NCI-H1092 (cell line): ENCODE measurements around the gene SLC2A2.
"Not testable (repeated sequence)": the region's sequence is repeated elsewhere in the genome, so short reads cannot be mapped to it uniquely, and the experiment has no call there.

Source experiments
- DNase-seq: peaks from one replicate; lab custom pipeline; 2025; lab: John Stamatoyannopoulos, UW

Gene SLC2A2

DNA sequence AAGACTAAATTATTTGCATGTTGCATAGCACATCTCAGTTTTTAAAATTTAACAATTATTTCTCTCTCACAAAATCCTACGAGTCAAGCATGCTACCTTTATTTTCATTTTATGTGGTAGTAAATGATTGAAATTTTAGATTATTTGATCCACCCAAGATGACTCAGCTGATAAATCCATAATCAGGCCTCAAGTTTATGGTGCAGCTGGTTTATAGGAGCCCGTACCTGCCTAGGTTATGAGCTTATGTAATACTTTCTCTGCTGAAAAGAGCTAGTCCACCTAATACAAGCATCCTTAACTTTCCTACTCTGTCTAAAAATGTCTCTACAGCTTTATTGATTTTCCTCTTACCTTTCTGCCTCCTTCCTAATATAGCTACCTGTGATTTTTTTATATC, 41.2 kb downstream of the SLC2A2 start:
- DNase-seq = no peak

DNA sequence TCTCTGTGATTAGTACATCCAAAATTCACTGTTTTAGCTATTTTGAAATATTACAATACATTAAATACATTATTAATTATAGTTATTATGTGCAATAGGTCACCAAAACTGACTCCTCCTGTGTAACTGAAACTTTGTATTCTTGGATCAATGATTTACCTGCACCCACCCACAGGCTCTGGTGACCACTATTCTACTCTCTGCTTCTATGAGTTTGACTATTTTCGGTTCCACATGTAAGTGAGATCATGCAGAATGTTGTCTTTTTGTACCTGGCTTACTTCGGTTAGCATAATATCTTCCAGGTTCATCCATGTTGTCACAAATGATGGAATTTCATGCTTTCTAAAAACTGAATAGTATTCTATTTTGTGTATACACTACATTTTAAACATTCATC, 43.8 kb downstream of the SLC2A2 start:
- no peak for DNase-seq

DNA sequence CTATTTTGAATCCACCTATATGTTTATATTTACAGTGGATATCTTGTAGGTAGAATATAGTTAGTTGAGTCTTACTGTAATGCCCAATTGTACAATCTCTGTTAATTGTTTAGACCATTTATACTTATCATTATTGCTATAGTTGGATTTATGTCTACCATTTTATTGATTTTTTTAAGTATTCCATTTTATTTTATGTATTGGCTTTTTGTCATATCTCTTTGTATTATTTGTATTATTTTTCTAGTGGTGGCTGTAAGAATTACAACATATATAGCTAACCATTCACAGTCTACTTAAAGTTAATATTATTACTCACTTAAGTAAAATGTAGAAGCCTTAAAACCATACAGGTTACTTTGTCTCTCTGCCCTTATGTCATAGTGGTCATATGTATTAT, 46.1 kb downstream of the SLC2A2 start:
- no peak for DNase-seq

DNA sequence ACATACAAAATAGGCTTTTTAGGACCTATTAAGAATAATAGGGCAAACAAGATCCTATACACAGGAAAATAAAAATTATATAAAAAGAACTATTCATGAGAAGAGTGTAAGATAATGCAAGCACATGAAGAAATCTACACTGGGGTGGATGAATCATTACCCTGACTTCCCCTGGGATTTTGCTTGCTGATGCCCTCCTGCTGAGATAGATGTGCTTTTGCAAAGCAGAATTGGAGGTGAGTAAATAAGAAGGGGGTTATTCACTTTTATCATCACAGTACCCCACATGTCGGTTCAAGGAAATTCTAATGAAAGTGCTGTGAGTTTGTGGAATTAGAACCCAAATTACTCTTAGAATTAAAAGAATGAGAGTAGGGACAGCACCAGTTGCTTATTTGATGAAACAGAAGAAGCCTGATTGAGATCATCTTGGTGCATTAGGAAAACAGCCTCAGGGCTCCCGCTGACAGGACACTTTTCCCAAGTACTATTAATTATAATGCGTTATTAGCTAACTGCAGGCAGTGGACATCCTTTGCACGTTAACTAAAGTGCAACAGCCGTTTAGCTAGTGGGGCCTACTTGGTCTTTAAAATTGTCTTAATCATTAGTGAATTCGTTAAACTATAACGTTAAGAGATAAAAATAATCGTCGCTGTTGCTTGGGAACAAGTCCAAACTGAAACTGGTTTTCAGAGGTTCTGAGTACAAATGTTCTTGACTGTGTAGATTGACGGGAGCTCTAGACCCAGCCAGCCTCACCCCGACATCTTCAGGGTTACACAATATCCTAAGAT, 48.4 kb downstream of the SLC2A2 start:
- no peak for DNase-seq

DNA sequence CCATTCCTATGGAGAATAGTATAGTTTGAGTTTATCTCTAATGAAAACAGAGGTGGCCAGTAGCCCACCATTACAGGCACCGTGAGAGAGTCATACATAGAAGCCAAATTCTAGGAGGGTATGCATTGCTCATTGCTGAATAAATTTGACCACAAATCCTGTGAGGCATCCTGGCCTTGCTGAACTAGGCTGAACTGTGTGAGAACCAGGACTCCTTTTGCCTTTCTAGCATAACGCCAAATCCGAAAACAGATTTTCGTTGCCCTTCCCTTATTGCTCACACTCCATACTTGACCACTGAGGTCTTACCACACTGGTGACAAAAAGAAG, 50.4 kb downstream of the SLC2A2 start:
- DNase-seq = no peak

DNA sequence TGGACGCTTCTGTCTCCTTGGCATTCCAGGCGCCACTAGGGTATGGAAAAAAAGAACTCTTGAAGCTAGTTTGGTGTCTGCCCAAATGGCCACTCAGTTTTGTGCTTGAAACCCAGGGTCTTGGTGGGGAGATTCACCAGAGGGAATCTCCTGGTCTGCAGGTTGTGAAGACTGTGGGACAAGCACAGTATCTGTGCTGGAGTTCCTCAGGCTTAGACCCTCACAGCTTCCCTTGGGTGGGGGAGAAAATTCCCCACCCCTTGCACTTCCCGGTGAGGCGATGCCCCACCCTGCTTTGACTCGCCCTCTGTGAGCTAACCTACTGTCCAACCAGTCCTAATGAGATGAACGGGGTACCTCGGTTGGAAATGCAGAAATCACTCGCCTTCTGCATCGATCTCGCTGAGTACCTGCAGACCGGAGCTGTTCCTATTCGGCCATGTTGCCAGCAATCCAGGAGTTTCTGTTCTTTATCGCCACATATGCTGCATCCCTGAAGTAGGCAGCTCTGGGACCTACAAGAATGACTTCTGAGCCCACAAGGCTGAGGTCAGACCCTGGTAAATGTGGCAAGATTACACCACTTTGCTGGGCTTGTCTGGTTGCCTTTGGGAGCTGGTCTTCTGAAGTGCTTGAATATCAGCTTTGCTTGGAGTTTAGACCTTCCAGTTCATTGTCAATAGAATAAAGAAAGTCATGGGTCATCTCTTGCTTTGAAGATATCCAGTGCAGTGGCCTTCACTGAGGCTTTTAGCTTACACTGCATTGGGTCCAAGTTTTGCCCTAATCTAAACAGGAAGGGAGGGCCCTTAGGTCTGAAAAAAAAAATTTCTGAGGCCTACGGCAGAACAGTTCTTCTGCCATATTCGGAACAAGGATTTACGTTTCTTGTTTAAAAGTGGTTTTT, 51.0 kb downstream of the SLC2A2 start:
- DNase-seq = no peak

DNA sequence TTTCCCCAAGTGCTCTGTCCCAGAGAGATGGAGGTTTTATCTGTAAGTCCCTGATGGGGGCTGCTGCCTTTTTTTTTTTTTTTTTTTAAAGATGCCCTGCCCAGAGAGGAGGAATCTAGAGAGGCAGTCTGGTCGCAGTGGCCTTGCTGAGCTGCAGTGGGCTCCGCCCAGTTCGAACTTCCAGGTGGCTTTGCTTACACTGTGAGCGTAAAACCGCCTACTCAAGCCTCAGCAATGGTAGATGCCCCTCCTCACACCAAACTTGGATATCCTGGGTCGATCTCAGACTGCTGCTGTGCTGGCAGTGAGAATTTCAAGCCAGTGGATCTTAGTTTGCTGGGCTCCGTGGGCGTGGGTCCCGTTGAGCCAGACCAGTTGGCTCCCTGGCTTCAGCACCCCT, 51.6 kb downstream of the SLC2A2 start:
- no peak for DNase-seq

DNA sequence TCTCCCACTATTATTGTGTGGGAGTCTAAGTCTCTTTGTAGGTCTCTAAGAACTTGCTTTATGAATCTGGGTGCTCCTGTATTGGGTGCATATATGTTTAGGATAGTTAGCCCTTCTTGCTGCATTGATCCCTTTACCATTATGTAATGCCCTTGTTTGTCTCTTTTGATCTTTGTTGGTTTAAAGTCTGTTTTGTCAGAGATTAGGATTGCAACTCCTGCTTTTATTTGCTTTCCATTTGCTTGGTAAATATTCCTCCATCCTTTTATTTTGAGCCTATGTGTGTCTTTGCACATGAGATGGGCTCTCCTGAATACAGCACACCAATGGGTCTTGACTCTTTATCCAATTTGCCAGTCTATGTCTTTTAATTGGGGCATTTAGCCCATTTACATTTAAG, 53.6 kb downstream of the SLC2A2 start:
- not testable (repeated sequence) for DNase-seq

DNA sequence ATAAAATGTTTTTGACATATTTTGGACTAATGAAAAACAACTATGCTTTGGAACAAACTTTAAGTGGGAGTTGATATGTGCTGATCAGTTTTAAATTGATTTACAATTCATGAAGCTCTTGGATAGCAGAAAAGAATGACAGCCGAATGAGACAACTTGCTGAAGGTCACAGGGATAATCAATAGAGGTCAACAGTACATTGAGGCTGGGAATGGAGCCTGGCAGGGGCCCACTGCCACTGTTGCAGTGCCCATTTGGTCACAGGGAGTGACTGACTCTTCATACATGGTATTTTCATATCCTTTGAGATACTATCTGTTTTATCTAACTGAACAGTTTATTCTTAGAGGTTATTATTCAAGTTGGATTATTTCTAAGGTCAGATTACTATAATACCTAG, 59.4 kb downstream of the SLC2A2 start:
- no peak for DNase-seq

DNA sequence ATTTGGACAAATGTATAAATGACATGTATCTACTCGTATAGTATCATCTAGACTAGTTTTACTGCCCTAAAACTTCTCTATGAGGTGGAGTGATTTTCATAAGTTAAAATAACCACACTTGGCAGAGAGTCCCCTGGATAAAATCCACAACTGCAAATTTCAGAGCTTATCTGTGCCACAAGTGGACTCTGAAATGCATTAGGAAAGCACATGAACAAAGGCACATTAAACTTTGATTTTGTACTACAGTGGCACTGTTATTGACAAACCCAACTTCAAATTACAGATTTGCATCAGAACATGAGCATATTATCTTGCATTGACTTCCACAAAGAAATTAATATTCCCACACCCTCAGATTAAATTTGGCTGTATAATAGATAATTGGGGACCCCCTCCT, 60.0 kb downstream of the SLC2A2 start:
- DNase-seq = no peak

DNA sequence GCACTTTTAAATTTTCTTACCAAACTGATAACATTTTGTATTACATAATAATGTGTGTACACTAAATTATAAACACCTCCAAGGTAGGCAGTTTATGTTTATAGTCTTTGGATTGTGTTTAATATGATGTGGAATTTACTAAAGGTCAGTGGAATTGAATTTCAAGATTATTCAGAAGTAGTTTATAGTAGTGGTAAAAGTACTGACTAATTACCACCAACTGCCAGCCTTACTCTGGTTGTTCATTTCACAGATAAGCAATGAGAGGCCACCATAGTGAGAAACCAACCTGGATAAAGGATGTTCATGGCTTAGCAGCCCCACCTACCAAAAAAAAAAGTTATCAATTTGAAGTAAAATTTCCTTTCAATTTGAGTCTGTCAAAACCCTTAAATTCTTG, 64.1 kb downstream of the SLC2A2 start:
- DNase-seq = no peak

DNA sequence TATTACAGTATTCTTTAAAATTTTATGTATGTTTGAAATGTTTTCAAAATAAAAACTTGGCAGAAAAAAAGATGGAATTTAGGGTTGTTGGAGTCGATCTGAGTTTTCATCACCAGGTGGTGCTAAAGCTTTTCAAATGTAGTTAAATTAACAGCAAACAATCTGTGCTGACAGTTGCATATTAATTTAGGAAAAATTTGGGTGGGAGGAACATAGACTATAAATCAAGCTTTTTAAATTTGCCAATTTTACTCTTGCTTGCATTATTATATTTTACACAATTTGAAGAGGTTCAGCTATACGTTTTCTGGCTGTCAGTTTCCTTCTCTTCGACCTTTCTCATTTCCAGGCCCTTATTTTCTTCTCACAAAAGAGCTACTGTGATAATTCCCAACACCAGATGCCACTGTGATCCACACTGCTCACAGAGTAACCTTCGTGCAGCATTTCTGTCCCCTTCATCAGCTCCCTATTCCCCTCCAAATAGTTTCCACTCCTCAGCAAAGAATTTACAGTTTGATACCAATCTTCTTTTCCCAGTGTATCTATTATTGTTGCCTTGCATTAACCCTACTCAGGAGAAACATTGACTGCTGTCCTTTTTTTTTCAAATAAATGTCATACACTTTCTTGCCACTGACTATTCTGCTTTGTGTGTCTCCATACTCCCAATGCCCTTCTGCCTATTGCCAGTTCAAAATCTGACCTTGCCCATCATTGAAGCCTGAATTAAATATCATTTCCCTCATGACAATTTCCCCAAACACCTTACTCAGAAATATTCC, 64.7 kb downstream of the SLC2A2 start:
- no peak for DNase-seq

DNA sequence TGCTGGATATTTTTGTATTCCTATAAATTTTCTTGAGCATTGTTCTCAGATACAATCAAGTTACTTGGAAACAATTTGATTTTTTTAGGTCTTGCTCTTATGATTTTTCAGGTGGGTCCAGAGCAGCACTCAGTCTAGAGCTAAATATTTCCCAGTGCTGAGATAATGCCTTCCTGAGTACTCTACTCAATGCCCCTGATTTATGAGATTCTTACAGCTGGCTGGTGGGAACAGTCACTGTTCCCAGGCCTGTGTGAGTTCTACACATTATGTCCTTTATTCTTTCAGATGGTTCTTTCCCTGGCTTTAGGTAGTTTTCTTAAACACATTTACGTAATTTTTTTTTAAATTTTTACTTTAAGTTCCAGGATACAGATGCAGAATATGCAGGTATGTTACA, 67.1 kb downstream of the SLC2A2 start:
- no peak for DNase-seq

DNA sequence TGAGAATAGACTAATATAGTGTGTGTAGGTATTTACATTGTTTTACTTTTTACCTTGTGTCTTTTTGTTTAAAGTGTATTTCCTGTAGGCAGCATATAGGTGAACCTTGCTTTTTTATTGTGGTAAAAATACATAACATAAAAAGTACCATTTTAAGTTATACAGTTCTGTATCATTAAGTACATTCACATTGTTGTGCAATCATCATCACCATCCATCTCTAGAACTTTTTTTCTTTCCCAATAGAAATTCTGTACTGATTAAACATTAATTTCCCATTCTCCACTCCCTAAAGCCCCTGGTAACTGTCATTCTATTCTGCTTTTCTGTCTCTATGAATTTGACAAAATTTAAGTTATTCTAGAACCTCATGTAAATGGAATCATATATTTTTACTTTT, 69.9 kb downstream of the SLC2A2 start:
- DNase-seq = no peak

DNA sequence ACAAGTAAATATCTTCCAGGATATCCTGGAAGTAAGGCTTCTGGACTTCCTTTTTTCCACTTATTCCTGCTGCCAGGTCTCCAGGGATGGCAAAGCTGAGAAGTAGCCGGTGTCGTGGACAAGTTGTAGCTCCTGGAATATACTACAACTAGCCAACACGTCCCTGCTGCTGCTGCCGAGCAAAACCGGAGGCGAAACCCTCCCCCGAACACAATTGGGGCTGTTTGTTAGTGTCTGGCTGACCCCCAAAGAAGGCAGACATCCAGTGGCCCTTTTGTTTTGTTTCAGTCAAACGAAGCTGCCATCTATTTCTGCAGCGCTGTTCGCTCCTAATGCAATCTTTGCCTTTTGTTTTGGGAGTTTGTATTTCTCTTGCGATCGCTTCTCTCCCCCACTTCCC, 72.8 kb downstream of the SLC2A2 start:
- DNase-seq = no peak

DNA sequence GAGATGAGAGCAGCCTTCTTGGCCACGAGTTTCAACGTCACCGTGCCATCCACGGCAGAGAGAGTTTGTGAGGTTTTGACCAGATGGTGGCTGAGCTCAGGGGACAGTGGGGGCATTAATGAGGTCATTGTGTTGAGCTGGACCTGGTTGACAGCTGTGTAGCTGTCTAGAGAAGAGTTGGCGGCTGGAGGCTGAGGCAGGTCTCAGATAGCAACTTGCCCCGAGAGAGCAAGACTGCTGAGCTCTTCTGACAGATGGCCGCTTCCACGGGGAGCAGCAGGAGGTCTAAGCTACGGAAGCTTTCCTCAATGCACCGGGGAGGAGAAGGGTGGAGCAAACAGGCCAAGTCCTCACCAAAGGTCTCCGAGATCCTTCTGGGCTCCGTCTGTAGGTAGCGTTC, 73.3 kb downstream of the SLC2A2 start:
- no peak for DNase-seq

DNA sequence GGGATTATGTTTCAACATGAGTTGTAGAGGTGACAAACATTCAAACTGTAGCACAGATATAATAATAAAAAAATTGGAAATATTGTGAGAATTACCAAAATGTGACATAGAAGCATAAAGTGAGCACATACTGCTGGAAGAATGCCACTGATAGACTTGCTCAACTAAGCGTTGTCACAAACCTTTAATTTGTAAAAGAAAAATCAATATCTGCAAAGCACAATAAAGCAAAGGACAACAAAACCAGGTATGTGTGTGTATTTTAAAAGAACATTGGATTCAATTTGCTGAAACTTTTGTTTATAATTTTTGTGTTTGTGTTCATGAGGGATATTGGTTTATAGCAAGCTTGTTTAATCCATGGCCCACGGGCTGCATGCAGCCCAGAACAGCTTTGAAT, 77.3 kb downstream of the SLC2A2 start:
- no peak for DNase-seq

DNA sequence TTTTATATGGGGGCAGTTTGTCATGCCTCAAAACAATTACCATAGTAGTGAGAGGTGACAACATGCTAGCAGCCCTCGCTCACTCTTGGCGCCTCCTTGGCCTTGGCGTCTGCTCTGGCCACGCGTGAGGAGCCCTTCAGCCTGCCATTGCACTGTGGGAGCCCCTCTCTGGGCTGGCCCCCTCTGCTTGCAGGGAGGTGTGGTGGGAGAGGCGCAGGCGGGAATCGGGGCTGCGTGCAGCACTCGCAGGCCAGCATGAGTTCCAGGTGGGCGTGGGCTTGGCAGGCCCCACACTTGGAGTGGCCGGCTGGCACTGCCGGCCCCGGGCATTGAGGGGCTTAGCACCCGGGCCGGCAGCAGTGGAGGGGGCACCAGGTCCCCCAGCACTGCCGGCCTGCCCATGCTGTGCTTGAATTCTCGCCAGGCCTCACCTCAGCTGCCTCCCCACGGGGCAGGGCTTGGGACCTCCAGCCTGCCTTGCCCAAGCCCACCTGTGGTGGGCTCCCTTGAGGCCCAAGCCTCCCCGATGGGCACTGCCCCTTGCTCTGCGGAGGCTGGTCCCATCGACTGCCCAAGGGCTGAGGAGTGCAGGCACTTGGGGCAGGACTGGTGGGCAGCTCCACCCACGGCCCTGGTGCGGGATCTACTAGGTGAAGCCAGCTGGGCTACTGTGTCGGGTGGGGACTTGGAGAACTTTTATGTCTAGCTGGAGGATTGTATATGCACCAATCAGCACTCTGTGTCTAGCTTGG, 79.3 kb downstream of the SLC2A2 start:
- DNase-seq = no peak
